GM15510 (cell line): ENCODE results near the gene ACE.

Experiments
- POLR2A ChIP-seq: IDR thresholded peaks from 3 replicates; pipeline ENCODE4 v1.6.1; 2011; ENCODE audit warnings: borderline replicate concordance; ENCODE audit not compliant: insufficient read length; ENCODE audit errors: extremely low read depth

ACE gene

DNA sequence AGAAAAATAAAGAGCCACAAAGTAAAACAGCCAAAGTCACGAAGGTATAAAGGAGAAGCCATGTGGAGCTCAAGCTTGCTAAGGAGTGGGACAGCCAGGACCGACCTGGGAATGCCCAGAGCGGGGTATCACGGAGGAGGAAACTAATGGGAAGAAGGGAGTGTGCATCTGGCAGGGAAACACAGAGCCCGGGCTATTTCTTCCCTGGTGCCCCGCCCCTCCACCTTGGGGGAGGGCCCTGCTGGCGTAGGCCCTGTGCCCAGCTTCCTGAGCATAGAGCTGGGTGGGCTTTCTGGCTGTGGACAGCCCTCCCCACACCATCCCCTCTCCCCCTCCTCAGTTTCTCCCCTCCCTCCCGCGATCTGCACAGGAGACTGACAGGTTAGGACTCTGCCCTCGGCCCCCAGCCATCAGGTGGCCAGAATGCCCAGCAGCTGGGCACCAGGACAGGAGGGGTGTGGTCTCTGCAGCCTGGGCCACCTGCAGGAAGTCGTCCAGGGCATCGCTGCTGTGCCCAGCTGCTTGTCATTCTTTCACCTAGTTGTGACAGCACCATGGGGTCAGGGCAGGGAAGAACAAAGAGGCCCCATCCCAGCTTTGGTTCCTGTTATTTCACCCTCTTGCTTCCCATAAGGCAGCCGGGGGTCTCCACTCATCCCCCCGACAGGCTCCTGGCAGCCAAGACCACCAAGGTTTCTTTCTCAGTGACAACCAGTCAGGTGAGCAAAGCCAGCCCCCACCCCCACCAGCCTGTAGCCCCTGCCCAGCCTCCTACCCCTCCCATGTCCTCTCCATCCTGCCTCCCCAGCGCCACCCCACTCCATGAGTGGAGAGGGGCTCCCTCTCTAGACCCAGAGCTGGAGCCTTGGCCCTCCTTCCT is 66.3 kb downstream of the ACE start:
- TF ChIP-seq POLR2A: no peak

DNA sequence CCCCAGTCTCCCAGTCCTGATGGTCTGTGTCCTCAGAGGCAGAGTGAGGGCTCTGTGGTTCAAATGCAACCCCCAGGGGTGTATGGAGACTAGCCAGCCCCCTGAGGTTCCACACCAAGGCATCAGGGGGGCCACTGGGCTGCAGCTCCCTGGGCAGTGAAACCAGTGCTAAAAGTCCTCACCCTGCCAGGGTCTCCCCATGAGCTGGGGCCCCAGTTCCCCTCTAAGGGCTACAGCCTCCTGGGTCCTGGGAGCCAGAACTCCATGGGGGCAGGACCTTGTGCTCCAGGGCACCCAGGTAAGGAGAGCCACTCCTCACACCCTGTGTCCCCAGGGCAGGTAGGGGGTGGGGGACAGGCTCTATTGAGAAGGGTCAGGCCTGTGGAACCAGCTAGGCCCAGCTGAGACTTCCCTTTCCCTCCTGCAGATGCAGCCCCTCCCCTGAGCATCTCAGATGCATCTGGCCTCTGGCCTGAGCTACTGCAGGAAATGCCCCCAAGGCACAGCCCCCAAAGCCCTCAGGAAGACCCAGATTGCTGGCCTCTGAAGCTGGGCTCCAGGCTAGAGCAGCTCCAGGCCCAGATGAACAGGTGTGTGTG is 67.1 kb downstream of the ACE start:
- TF ChIP-seq POLR2A: no peak

DNA sequence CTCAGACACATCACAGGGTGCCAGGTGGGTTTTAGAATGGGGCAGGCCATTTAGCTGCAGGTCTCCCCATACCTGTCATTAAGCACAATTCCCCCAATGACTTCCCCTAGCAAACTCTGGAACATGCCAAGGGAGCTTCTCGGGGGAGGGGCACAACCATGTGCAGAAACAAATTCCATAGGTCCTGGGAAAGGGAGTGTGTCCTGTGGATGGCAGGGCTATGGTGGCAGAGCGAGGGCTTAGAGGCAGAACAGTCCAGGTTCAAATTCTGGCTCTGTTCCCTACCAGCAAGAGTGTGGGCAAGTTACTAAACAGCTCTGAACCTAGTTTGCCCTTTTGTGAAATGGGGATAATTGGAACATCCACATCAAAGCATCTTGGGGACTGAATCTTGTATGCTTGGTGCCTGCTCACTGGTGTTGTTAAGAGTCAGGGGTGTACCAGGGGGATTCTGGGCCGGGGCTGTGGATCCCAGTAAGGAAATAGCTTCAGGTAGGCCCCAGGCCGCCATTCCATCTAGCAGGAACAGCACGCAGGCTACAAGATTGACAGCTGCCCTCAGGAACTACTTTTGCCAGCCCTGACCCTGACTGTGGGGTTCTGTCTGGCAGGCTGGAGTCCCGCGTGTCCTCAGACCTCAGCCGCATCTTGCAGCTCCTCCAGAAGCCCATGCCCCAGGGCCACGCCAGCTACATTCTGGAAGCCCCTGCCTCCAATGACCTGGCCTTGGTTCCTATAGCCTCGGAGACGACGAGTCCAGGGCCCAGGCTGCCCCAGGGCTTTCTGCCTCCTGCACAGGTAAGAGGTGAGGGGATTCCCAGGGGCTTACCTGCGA is 67.8 kb downstream of the ACE start:
- no peak for TF ChIP-seq POLR2A

DNA sequence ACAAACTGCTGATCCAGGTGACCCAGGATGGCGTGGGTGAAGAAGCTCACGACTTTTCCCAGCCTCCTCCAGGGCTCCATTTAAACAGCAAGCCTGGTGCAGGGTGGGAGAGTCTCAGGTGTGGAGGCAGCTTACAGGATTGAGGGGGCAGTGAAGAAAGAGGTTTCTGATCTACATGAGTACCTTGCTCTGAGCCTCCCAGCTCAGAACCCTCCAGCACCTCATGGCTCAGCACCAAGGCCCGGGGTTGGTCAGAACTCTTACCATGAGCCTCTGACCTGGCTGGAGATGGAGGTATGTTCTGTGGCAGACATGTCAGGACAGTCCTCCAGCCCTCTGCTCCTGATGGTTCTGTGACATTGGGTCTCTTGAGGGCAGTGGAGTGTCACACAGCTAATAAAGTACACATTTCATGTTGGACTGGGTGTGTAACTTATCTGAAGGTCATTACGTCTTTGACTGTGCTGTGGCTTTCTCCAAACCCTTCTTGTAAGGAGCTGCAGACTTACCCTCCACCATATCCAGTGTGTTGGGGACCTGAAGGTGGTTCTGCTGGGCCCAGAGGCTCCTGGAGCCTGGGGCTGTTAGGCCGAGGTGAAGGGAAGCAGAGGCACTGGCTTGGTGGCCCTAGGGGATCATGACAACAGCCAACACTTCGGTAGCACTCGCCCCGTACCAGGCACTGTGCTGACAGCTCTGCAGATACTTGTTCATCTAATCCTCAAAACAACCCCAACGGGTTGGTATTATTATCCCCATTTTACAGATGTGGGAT is 69.6 kb downstream of the ACE start:
- TF ChIP-seq POLR2A: no peak

DNA sequence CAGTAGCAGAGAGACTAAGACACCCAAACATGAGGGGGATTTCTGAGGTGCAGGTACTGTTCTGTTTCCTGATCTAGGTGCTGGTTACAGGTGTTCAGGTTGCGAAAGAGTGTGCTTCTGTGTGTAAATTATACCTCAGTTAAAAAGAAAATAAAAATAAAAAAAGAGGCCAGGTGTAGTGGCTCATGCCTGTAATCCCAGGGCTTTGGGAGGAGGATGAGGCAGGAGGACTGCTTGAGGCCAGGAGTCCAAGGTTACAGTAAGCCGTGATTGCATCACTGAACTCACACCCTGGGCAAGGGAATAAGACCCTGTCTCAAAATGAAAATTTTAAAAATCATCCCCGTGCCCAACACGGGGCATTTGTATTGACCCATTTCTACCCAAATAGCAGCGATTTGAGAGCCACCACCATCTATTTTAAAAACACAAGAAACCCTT is 70.2 kb downstream of the ACE start:
- no peak for TF ChIP-seq POLR2A
